Measurements from ENCODE around the gene CDH23. TPM values are rescaled to one million over a fixed set of nuclear protein-coding genes. Genes with fewer than 3 reads are reported as not detected.

CDH23 gene
- total RNA-seq, 1 donor from 2014 or later = 9.4 TPM

DNA sequence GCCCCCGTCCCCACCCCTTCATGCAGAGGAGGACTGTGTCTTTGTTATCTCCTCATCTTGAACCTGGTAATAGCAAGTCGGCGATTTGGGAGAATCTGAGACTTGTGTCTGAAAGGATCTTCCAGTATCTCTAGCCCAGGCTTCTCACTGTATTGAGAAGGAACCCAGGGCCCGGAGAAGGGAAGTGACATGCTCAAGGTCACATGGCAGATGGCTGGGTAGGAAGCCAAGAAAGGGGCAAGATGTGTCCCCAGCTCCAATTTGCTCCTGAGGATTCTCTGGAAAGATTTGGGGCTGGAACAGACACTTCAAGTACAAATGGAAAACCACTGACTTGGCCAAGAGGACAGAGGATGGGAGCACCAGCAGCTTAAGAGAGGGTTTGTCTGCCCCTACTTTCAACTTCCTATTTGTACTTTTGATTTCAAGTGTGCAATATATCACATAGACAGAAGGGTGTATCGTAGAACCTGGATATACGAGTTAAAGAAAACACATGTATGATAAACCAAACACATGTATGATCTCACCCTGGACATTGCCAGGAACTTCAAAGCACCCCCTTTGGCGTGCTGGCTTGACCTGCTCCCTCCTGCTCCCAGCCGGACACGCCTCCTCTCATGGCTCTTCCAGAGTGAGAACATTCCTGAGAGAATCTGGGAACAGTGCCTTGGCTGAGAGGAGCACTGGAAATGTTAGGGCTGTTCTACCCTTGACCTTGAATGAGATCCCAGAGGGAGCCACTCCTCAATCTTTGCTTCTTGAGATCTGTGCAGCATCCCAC lies 79.7 kb downstream of the CDH23 start:
- no peak overlapping the region for H3K27ac Mint-ChIP-seq
- H3K27me3 Mint-ChIP-seq = peaks cover 23% of the 10 kb centered on the region
- TF ChIP-seq, protein P1, sequence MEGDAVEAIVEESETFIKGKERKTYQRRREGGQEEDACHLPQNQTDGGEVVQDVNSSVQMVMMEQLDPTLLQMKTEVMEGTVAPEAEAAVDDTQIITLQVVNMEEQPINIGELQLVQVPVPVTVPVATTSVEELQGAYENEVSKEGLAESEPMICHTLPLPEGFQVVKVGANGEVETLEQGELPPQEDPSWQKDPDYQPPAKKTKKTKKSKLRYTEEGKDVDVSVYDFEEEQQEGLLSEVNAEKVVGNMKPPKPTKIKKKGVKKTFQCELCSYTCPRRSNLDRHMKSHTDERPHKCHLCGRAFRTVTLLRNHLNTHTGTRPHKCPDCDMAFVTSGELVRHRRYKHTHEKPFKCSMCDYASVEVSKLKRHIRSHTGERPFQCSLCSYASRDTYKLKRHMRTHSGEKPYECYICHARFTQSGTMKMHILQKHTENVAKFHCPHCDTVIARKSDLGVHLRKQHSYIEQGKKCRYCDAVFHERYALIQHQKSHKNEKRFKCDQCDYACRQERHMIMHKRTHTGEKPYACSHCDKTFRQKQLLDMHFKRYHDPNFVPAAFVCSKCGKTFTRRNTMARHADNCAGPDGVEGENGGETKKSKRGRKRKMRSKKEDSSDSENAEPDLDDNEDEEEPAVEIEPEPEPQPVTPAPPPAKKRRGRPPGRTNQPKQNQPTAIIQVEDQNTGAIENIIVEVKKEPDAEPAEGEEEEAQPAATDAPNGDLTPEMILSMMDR (conservative IDR thresholded peaks at IDR 0.05) = no peak

DNA sequence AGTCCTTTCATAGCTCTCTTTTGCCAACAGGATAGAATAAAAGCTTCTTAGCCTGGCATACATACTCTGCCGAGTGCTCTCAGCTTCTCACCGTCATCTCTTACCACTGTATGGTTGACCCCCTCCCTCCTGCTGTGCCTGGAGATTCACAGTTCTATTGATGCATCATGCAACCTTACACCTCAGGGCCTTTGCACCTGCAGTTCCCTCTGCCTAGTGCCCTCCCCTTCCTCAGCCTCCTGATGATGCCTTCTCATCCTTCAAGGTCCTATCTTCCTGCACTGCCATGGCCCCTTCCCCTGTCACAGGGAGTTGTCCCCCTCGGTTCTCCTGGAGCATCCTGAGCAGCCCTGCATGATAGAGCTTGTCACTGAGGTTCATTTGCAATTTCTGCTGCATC lies 81.5 kb downstream of the CDH23 start:
- Mint-ChIP-seq H3K9me3 (no peaks in the 10 kb centered on the region), H3K4me1 (ENCODE audit: unreplicated experiment) (peaks cover 14% of the 10 kb centered on the region), H3K4me3 (no peak overlapping the region), H3K36me3 (no peaks in the 10 kb centered on the region), H3K27me3 (peaks cover 31% of the 10 kb centered on the region), H3K27ac (no peak overlapping the region)
- TF ChIP-seq, protein P1 (conservative IDR thresholded peaks at IDR 0.05) = no peak
- DNase-seq (ENCODE audit: extremely low spot score, unreplicated experiment) = no peak

More for the DNA sequence above, 79.7 kb downstream of the CDH23 start:
- DNase-seq (ENCODE audit: extremely low spot score, unreplicated experiment) = no peak
- no peaks in the 10 kb centered on the region for H3K9me3 Mint-ChIP-seq
- H3K4me3 Mint-ChIP-seq = no peak overlapping the region
- H3K36me3 Mint-ChIP-seq = no peaks in the 10 kb centered on the region
- peaks cover 14% of the 10 kb centered on the region for H3K4me1 Mint-ChIP-seq (ENCODE audit: unreplicated experiment)

DNA sequence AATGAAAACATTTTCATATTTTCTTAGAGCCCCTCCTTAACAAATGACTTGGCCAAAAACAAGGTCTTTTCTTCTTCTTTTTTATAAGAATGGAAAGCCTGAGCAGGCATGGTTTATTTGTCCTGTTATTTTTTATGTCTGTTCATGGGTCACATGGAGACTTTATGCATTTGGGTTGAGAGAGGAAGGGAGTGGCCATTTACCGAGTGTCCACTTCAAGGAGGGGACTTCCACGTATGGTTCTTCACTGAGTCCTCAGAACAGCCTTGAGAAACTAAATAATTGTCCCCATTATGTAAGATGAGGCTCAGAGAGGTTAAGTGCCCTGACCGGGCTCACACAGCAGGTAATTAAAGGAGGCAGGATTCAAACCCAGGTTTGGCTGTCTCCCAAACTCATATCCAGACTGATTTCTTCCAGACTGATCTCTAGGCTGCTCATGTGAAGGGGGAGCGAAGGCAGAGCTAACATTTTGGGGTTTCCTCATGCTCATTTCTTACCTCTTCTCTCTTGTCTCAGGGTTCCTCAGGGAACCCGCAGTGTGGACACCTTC lies 82.2 kb downstream of the CDH23 start:
- Mint-ChIP-seq H3K4me3 (no peak overlapping the region), H3K27me3 (peaks cover 38% of the 10 kb centered on the region), H3K4me1 (ENCODE audit: unreplicated experiment) (peaks cover 14% of the 10 kb centered on the region), H3K36me3 (no peaks in the 10 kb centered on the region), H3K9me3 (no peaks in the 10 kb centered on the region), H3K27ac (no peak overlapping the region)
- no peak for DNase-seq (ENCODE audit: extremely low spot score, unreplicated experiment)
- TF ChIP-seq, protein P1 (conservative IDR thresholded peaks at IDR 0.05) = no peak

DNA sequence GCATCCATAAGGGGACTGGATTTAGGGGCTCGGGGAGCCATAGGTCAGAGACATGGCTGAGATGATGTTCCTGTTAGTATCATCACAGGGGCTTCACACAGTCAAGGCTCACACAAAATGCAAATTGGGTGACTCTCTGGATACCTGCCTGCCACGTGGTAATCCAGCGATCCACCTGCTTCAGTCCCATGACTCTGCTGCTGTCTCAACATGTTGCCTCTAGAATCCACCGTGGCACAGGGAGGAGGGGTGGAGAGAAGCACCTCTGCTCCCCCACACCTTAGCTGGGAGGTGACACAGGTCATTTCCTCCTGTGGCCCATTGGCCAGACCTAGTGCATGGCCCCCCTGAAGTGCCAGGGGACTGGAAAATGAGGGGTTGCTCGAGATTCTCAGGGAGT lies 83.1 kb downstream of the CDH23 start:
- no peak for DNase-seq (ENCODE audit: extremely low spot score, unreplicated experiment)
- Mint-ChIP-seq H3K27me3 (peaks cover 43% of the 10 kb centered on the region), H3K4me1 (ENCODE audit: unreplicated experiment) (peaks cover 18% of the 10 kb centered on the region), H3K9me3 (no peaks in the 10 kb centered on the region), H3K27ac (no peak overlapping the region), H3K36me3 (no peaks in the 10 kb centered on the region), H3K4me3 (no peak overlapping the region)
- TF ChIP-seq, protein P1 (conservative IDR thresholded peaks at IDR 0.05) = no peak

DNA sequence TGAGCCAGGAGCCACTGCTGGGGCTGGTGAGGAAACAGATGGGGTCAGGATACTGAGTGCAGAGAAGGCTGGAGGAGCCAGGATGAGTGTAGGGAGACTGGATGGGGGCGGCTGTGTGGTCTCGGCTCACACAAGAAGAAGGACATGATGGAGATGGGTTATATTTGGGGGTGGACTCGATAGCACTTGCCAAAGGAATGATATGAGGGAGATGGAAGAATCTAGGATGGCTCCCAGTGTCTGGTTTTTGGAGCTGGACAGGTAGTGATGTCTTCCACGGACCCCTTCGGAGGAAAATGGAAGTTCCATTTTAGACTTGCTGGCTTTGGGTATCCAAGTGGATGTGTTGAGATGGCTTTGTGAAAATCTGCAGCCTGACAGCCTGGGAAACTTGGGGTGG lies 83.9 kb downstream of the CDH23 start:
- Mint-ChIP-seq H3K36me3 (no peaks in the 10 kb centered on the region), H3K27me3 (peaks cover 43% of the 10 kb centered on the region), H3K4me1 (ENCODE audit: unreplicated experiment) (peaks cover 10% of the 10 kb centered on the region), H3K4me3 (no peak overlapping the region), H3K9me3 (no peaks in the 10 kb centered on the region), H3K27ac (no peak overlapping the region)
- no peak for DNase-seq (ENCODE audit: extremely low spot score, unreplicated experiment)
- TF ChIP-seq, protein P1 (conservative IDR thresholded peaks at IDR 0.05) = no peak
